ENCODE measurements around the gene CHRM1.
"Not testable (repeated sequence)": the region's sequence is repeated elsewhere in the genome, so short reads cannot be mapped to it uniquely, and the experiment has no call there.

CHRM1 gene

GRCh38 chr11:62921201-62921572 lies at the start of gene CHRM1:
Gene CHRM1, minus strand, starts transcription at chr11:62921363. Its CDS starts 10,263 bp downstream, at chr11:62911100.
- DNase-seq, result no peak

DNA sequence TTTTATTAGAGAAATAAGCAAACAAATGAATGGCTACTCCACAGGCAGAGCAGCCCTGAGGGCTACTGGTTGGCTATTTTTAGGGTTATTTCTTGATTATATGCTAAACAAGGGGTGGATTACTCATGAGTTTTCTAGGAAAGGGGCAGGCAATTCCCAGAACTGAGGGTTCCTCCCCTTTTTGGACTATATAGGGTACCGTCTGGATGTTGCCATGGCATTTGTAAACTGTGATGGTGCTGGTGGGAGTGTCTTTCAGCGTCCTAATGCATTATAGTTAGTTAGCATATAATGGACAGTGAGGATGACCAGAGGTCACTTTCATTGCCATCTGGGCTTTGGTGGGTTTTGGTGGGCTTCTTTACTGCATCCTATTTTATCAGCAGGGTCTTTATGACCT lies 44.4 kb upstream of the CHRM1 start:
- DNase-seq, result no peak

DNA sequence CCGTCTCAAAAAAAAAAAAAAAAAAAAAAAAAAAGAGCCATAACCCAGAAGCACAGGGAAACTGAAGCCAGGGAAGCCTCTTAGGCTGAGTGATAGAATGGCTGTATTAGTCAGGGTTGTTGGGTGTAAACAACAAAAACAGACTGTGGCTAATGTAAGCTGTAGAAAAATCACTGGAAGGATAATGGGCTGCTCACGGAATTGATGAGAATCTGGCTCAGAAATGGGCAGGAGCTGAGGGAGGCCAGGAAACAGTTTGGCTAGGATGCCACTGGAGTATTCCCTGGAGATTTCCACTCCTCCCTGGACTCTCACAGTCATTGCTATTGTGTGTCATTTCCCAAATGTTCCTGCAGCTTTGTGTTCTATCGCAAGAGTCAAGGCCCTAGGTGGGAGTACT lies 41.2 kb upstream of the CHRM1 start:
- no peak for DNase-seq

DNA sequence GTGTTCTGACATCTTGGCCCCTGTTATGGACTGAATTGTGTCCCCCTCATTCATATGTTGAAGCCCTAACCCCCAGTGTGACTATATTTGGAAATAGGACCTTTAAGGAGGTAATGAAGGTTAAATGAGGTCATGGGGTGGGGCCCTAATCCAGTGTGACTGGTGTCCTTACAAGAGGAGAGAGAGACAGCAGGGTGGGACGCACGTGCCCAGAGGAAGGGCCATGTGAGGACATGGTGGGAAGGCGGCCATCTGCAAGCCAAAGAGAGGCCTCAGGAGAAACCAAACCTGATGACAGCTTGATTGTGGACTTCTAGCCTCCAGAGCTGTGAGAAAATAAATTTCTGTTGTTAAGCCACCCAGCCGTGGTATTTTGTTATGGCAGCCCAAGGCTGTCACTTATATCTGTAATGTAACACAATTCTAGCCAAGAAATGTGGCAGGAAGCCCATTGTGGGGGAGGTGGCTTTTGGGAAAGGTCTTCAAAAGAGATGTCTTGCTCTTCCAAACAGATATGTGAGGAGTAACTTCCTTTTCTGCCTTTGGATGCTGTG lies 39.9 kb upstream of the CHRM1 start:
- no peak for DNase-seq

- DNase-seq, result no peak
These were observed 38.3 kb upstream of the CHRM1 start for GRCh38 chr11:62959422-62959980.

GRCh38 chr11:62958547-62959421 lies 37.6 kb upstream of the CHRM1 start:
- DNase-seq, result no peak

- no peak for DNase-seq
These were observed 36.0 kb upstream of the CHRM1 start for GRCh38 chr11:62957147-62957546.

- no peak for DNase-seq
These were observed 33.3 kb upstream of the CHRM1 start for GRCh38 chr11:62954478-62954877.

- no peak for DNase-seq
These were observed 32.6 kb upstream of the CHRM1 start for GRCh38 chr11:62953811-62954210.

DNA sequence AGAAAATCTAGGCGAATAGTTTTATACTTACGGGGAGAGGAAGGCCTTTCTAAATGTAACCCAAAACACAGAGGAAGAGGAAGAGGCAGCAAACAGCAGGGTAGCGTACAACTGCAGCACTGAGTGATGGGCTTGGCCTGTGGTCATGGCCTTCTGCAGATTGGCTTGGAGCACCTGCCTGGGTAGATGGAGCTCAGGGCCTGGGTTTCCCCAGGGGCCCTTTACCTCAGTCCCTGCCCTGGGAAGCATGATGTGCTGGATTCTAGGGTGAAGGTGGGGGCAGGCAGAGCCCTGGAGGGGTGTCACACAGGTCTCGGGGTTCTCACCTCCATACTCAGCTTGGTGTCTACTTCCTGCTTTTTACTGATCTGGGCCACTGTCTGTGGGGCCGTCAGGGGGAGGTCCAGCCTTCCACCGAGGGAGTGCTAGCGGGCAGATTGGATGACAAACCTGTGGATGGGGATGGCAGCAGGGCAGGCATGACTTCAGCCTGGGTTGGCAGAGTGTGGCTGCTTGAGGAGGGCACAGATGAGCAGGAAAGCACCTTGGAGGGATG lies 27.7 kb upstream of the CHRM1 start:
- DNase-seq, result no peak

GRCh38 chr11:62945538-62945937 lies 24.4 kb upstream of the CHRM1 start:
- DNase-seq, result not testable (repeated sequence)

- not testable (repeated sequence) for DNase-seq
These were observed 16.4 kb upstream of the CHRM1 start for GRCh38 chr11:62937528-62937927.

DNA sequence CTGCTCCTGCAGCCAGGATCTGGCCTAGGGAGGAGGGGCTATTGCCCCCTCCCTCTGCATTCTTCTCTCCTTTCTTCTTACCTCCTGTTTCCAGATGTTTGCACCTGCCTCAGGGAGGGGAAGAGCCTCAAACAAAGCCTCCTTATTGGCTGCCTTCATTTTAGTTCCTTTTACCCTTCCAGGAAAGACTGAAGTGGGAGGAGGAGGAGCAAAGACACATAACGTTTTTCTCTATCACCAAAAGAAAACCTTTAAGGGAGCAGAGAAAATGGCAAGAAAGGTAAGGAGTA lies 13.3 kb upstream of the CHRM1 start:
- DNase-seq, result no peak

DNA sequence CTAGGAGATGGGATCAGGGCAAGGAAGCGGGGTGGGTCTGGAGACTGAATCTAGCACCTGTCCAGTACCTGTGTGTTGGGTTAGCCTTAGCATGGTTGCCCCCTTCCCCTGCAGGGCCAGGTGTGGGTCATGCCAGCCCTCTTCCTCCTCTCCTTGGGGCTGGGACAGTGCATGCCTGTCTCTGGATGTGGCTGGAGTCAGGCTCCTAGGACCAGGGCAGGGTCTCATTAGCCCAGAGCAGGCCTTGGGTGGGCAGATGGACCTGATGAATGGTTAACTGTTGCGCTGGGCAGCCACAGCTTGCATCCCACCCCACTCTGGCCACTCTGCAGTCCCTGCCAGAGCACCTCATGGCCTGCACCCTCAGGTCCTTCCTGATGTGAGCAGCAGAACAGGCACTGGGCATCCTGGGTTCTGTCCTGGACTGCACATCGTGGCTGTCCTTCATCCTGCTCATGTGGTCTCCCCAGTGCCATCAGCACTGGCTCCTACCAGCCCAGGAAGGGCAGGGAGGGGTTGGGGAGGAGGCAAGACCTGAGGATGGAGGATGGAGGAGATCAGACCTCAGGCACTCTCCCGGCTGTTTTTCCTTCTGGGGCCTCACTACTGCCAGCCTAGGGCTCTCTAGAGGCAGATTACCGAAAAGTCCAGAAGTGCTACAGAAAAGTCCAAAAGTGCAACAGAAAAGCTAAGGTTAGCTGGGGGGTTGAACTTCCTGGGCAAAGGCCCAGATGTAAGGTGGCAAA lies 12.8 kb upstream of the CHRM1 start:
- no peak for DNase-seq

DNA sequence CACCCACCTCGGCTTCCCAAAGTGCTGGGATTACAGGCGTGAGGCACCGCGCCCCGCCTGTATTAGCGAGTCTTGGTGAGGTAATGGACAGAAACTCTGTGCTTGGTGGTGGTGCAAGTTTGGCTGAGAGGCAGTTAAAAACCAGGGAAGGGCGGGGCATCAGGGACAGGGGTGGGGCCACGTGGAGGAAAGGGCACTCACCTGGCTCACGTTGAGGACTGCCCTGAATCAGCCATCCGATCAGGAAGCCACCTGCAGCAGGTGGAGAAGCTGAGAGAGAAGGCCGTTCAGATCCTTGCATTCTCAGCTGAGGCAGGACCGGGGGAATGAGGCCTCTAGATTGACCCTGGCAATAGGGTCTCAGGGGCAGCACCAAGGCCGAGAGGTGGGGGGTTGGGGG lies 12.1 kb upstream of the CHRM1 start:
- no peak for DNase-seq

DNA sequence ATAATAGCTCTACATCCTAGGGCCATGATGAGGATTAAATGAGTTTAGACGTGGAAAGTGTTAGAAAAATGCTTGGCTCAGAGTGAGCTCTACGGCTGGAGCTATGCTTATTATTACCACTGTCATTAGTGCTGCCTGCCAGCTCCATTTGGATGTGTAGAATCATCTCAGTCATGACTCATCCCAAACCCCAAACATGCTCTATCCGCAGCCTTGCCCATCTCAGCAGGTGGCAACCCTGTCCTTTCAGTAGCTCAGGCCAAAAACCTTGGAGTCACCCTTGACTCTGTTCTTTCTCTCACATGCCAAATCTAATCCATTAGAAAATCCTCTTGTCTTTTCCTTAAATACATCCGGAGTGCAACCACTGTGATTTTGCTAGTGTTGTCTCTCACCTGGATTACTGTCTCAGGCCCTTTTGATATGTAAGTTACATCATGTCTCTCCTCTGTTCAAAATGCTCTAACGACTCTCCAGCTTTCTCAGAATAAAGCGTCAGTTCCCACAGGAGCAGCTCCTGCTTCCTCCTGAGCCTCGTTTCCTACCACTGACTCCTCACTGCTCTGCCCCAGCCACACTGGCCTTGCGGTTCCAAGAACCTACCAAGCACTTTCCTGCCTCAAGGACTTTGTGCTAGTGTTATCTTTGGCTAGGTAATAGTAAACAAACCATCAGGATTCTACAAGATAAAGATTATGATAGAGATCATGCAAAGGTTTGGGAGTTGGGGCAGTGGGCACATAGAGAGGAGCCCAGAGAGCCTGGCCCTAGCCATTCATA lies 10.5 kb upstream of the CHRM1 start:
- no peak for DNase-seq

GRCh38 chr11:62930666-62931065 lies 9.5 kb upstream of the CHRM1 start:
- no peak for DNase-seq

- no peak for DNase-seq
These were observed 9.0 kb upstream of the CHRM1 start for GRCh38 chr11:62930157-62930556.

DNA sequence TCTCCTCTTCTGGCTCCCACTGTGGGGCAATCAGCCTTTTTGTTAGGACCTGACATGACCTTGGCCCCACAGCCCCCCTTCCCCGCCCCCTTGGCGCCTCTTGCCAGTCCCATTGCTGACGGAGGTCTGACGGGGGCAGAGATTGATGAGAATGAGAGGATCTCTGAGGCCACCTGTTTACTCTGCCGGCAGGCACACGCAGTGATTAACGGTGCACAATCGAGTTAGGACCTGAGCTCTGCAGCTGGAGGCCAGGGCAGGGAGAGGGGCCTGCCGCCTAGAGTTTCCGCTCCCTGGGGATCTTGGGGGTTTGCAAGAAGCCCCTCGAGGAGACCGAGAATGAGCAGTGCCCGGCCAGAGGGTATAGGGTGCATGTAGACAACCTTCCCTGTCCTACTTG lies 6.8 kb upstream of the CHRM1 start:
- DNase-seq, result no peak

DNA sequence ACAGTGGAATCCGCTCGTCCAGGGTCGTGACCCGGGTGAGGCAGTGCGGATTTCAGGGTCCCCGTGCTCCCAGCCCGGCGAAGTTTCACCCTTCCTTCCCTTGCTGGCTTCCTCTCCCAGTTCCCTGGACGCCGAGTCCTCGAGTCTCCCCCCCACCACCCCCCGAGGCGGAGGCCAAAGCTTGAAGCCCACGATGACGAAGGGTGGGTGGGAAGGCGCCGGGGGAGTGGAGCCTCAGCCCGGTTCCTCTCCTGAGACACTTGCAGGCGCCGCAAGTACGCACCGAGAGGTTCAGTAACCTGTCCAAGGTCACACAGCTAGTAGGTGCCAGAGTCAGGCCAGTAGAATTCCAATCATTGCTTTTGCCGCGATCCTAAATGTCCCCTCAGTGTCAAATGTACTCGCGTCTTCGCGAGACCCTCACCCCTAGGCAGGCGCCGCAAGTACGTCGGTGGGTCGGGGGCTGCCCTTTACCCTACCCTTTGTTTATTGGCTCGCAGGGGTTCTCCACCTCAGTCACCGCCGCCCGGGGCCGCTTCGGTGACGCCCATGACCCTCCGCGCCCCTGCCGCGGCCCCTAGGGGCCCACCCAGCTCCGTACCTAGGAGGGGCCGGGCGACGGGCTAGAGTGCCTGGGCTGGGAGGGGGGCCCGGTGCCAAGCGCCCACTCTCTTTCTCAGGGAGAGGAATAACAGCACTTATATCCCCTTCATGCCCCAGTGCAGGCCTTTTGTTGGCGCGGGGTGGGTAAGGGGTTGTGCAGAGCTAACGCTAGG lies 5.7 kb upstream of the CHRM1 start:
- DNase-seq, result no peak

GRCh38 chr11:62925745-62926679 lies 4.8 kb upstream of the CHRM1 start:
- DNase-seq, result no peak
